ENCODE measurements around the gene SEMA6B.
A peak's percentile ranks its signal among the peaks of the same experiment; 100 is the strongest.

The SEMA6B gene

GRCh38 chr19:4586691-4587090 lies 27.2 kb upstream of the SEMA6B start:
- Histone ChIP-seq H3K27ac (ENCODE audit: low read depth, low read length) (no peak overlapping the region), H3K27me3 (ENCODE audit: control insufficient read depth in 1 of 2, insufficient read depth in 2 of 2, low read length in 2 of 2) (peaks cover 32 to 49% of the 10 kb centered on the region in 2 donors), H3K36me3 (ENCODE audit: insufficient read depth, low read length) (no peaks in the 10 kb centered on the region), H3K4me1 (ENCODE audit: insufficient read depth, low read length) (peaks cover 7% of the 10 kb centered on the region), H3K4me3 (ENCODE audit: low read depth in 1 of 2, low read length in 2 of 2) (no peak overlapping the region), H3K9ac (ENCODE audit: low read length) (no peak overlapping the region), H3K9me3 (ENCODE audit: low read length) (no peaks in the 10 kb centered on the region)

DNA sequence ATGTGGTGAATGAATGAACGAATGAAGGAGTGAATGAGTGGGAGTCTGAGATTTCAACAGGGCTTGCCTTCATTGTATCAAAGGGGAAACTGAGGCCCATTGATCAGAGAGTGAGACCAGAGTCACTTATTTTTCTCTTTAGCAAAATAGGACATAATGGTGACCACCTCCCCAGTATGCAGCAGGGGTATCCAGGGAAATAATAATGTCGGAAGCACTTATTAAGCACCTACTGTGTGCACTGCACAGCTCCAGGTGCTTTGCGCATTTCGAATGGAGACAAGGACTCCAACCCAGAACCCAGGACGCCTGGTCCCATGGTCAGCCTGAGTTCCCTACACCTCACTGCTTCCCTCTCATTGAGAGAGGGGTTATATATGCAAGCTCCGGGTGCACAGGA lies 26.8 kb upstream of the SEMA6B start:
- Histone ChIP-seq H3K4me3 (ENCODE audit: low read depth in 1 of 2, low read length in 2 of 2) (no peak overlapping the region), H3K27ac (ENCODE audit: low read depth, low read length) (no peak overlapping the region), H3K27me3 (ENCODE audit: control insufficient read depth in 1 of 2, insufficient read depth in 2 of 2, low read length in 2 of 2) (peaks cover 32 to 48% of the 10 kb centered on the region in 2 donors), H3K9me3 (ENCODE audit: low read length) (no peaks in the 10 kb centered on the region), H3K9ac (ENCODE audit: low read length) (no peak overlapping the region), H3K36me3 (ENCODE audit: insufficient read depth, low read length) (no peaks in the 10 kb centered on the region), H3K4me1 (ENCODE audit: insufficient read depth, low read length) (peaks cover 7% of the 10 kb centered on the region)

DNA sequence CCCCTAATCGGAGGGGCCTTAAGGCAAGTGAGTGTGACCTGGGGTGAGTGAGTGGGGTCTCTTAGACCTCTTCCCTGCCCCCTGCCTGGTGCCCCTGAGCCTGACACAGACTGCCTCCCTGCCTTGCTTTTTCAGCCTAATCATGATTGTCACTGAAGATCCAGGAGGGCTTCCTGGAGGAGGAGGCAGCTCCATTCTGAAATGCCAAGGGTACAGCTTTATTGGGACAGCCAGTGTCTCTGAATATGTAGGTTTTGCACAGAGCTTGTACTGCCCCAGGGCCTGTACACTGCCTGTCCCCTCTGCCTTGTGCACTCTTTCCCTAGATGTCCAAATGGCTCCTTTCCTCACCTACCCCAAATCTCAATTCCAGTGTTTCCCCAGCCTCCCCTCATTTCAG lies 26.1 kb upstream of the SEMA6B start:
- Histone ChIP-seq H3K36me3 (ENCODE audit: insufficient read depth, low read length) (no peaks in the 10 kb centered on the region), H3K27ac (ENCODE audit: low read depth, low read length) (no peak overlapping the region), H3K27me3 (ENCODE audit: control insufficient read depth in 1 of 2, insufficient read depth in 2 of 2, low read length in 2 of 2) (peaks cover 32 to 48% of the 10 kb centered on the region in 2 donors), H3K9me3 (ENCODE audit: low read length) (no peaks in the 10 kb centered on the region), H3K4me3 (ENCODE audit: low read depth in 1 of 2, low read length in 2 of 2) (no peak overlapping the region), H3K9ac (ENCODE audit: low read length) (no peak overlapping the region), H3K4me1 (ENCODE audit: insufficient read depth, low read length) (peaks cover 7% of the 10 kb centered on the region)

DNA sequence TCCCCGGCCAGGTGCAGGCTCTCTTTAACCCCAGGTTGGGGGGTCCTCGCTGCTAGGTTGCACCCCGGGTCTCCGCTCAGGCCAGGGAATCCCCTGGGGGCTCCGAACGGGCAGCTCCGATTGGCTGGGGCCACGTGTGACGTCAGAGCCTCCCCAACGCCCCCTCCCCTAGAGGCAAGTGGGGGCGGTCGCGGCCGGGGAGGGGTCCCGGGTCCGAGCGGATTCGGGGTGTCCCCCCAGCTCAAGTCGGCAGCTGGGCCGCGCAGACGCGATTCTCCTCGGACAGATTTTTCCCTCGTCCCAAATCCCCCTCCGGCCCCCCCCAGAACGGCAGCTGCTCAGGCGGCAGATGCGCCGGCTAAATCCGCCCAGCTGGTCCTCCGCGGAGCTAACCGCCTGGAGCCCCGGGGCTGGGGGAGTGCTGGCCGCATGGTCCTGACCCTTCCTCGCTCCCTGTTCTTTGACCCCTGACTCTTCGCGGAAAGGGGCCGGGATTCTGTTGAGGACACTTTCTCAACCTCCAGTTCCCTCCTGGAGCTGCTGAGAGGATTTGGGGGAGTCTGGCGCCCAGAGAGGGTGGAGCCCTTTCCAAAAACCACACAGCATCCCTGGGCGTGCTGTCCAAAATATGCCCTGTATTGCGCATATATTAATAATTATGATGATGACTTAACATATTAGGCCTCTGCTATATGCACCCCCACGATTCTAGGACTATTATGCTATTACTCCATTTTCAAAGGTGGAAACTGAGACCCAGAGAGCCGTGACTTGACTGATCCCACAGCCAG lies 25.4 kb upstream of the SEMA6B start:
- H3K9me3 ChIP-seq (ENCODE audit: low read length), result no peaks in the 10 kb centered on the region
- H3K4me3 ChIP-seq (ENCODE audit: low read depth in 1 of 2, low read length in 2 of 2), result peak overlapping the region in 1 of 2 donors; percentile 47
- peaks cover 39 to 55% of the 10 kb centered on the region in 2 donors for H3K27me3 ChIP-seq (ENCODE audit: control insufficient read depth in 1 of 2, insufficient read depth in 2 of 2, low read length in 2 of 2)
- H3K9ac ChIP-seq (ENCODE audit: low read length), result no peak overlapping the region
- H3K4me1 ChIP-seq (ENCODE audit: insufficient read depth, low read length), result peaks cover 7% of the 10 kb centered on the region
- H3K36me3 ChIP-seq (ENCODE audit: insufficient read depth, low read length), result no peaks in the 10 kb centered on the region
- no peak overlapping the region for H3K27ac ChIP-seq (ENCODE audit: low read depth, low read length)

- H3K4me1 ChIP-seq (ENCODE audit: insufficient read depth, low read length), result peaks cover 7% of the 10 kb centered on the region
- peak overlapping the region in 1 of 2 donors; percentile 47 for H3K4me3 ChIP-seq (ENCODE audit: low read depth in 1 of 2, low read length in 2 of 2)
- H3K9ac ChIP-seq (ENCODE audit: low read length), result no peak overlapping the region
- peaks cover 43 to 62% of the 10 kb centered on the region in 2 donors for H3K27me3 ChIP-seq (ENCODE audit: control insufficient read depth in 1 of 2, insufficient read depth in 2 of 2, low read length in 2 of 2)
- H3K27ac ChIP-seq (ENCODE audit: low read depth, low read length), result no peak overlapping the region
- H3K36me3 ChIP-seq (ENCODE audit: insufficient read depth, low read length), result no peaks in the 10 kb centered on the region
- H3K9me3 ChIP-seq (ENCODE audit: low read length), result no peaks in the 10 kb centered on the region
Observed at GRCh38 chr19:4583961-4584669, 24.6 kb upstream of the SEMA6B start.

GRCh38 chr19:4582980-4583842 lies 23.7 kb upstream of the SEMA6B start:
- Histone ChIP-seq H3K27me3 (ENCODE audit: control insufficient read depth in 1 of 2, insufficient read depth in 2 of 2, low read length in 2 of 2) (peaks cover 43 to 69% of the 10 kb centered on the region in 2 donors), H3K27ac (ENCODE audit: low read depth, low read length) (no peak overlapping the region), H3K36me3 (ENCODE audit: insufficient read depth, low read length) (no peaks in the 10 kb centered on the region), H3K4me3 (ENCODE audit: low read depth in 1 of 2, low read length in 2 of 2) (no peak overlapping the region), H3K9me3 (ENCODE audit: low read length) (no peaks in the 10 kb centered on the region), H3K9ac (ENCODE audit: low read length) (no peak overlapping the region), H3K4me1 (ENCODE audit: insufficient read depth, low read length) (peaks cover 7% of the 10 kb centered on the region)

DNA sequence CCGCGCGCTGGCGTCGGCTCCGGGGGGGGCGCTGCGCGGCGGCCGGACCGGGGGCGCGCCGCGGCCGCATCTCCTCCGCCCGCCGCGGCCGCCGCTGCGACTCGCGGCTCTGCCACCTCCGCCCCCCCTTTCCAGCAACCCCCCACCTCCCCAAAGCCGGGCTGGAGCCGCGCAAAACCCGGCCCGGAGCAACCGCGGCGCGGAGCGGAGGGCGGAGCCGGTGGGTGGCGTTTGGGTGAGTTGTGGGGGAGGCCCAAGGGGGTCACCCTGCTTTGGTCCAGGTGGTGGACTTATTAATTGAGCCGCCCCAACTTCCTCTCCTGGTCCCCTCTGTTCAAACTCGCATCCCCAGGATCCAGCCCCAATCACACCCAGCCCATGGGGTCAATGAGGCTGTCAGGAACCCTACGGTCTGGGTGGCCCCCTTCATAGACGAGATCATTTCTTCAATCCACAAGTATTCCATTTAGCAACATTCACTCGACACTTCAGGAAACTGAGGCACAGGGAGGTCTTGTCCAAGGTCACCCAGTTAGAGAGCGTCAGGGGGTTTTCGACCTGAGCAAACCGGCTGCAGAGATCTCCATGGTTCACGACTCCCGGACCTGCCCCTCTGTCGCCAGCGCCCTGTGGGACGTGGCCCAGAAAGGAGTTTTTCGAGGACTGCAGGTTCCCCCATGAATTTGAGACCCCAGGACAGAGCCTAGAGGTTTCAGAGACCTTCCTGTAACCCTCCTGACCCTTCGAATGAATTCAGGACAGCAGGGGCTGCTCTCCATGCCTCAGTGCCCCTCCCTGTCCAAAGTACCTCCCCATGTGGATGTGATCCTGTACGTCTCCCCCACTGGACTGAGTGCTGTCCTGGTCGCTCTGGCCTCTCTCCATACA lies 22.4 kb upstream of the SEMA6B start:
- Histone ChIP-seq H3K4me1 (ENCODE audit: insufficient read depth, low read length) (peaks cover 7% of the 10 kb centered on the region), H3K9ac (ENCODE audit: low read length) (no peak overlapping the region), H3K9me3 (ENCODE audit: low read length) (no peaks in the 10 kb centered on the region), H3K27ac (ENCODE audit: low read depth, low read length) (no peak overlapping the region), H3K36me3 (ENCODE audit: insufficient read depth, low read length) (no peaks in the 10 kb centered on the region), H3K27me3 (ENCODE audit: control insufficient read depth in 1 of 2, insufficient read depth in 2 of 2, low read length in 2 of 2) (peaks cover 43 to 79% of the 10 kb centered on the region in 2 donors), H3K4me3 (ENCODE audit: low read depth in 1 of 2, low read length in 2 of 2) (no peak overlapping the region)

- Histone ChIP-seq H3K9ac (ENCODE audit: low read length) (no peak overlapping the region), H3K36me3 (ENCODE audit: insufficient read depth, low read length) (no peaks in the 10 kb centered on the region), H3K4me3 (ENCODE audit: low read depth in 1 of 2, low read length in 2 of 2) (no peak overlapping the region), H3K27me3 (ENCODE audit: control insufficient read depth in 1 of 2, insufficient read depth in 2 of 2, low read length in 2 of 2) (peaks cover 39 to 78% of the 10 kb centered on the region in 2 donors), H3K4me1 (ENCODE audit: insufficient read depth, low read length) (peaks cover 7% of the 10 kb centered on the region), H3K9me3 (ENCODE audit: low read length) (no peaks in the 10 kb centered on the region), H3K27ac (ENCODE audit: low read depth, low read length) (no peak overlapping the region)
Observed at GRCh38 chr19:4580961-4581665, 21.6 kb upstream of the SEMA6B start.

DNA sequence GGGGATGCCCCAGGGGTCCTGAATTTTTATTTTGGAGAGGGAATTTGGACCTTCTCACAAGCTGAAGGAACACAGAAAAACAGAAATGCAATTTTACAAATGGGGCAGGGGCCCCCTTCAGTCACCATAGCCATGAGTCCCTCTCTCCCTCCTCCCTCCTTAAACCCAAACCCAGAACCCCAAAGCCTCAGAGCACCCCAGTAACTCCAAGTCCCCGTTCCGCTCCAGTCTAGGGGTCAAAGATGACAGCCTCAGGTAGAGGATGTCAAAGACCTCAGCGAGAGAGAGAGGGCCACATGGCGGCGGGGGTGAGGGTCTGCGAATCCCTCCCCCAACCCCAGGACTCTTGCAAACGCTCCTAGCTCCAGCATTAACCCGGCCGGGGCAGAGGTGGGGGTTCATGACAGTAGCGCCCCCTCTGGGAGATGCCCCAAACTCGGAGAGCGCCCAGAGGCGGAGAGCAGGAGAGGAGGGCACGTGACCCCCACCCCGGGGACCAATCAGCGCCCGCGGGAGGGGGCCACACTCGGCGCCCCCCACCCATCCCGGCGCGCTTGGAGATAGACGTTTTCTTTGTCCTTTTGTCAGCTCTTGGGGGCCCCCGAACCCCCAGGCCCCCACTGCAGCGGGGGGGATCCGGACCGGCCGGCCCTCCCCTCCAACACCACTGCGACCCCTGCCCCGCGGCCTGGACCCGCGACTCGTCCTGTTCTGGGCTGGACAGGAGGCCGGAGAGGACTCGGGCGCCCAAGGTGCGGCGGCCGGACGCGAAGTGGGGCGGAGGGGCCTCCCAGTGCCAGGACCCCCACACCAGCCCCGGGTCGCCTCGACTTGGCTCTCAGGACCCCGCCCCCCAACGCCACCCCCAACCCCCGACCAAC lies 20.8 kb upstream of the SEMA6B start:
- Histone ChIP-seq H3K9ac (ENCODE audit: low read length) (no peak overlapping the region), H3K4me1 (ENCODE audit: insufficient read depth, low read length) (peaks cover 7% of the 10 kb centered on the region), H3K9me3 (ENCODE audit: low read length) (no peaks in the 10 kb centered on the region), H3K27ac (ENCODE audit: low read depth, low read length) (no peak overlapping the region), H3K27me3 (ENCODE audit: control insufficient read depth in 1 of 2, insufficient read depth in 2 of 2, low read length in 2 of 2) (peaks cover 41 to 77% of the 10 kb centered on the region in 2 donors), H3K36me3 (ENCODE audit: insufficient read depth, low read length) (no peaks in the 10 kb centered on the region), H3K4me3 (ENCODE audit: low read depth in 1 of 2, low read length in 2 of 2) (no peak overlapping the region)

Measured in muscle layer of colon (tissue), 2 donors.